ENCODE results near the gene APC2. TPM values are rescaled to one million over a fixed set of nuclear protein-coding genes. Genes with fewer than 3 reads are reported as not detected.

APC2 gene
- total RNA-seq, 1 donor from 2014 or later: 0.20 TPM

GRCh38 chr19:1522061-1522460, 72.1 kb downstream of the APC2 start:
- TF ChIP-seq, protein P1, sequence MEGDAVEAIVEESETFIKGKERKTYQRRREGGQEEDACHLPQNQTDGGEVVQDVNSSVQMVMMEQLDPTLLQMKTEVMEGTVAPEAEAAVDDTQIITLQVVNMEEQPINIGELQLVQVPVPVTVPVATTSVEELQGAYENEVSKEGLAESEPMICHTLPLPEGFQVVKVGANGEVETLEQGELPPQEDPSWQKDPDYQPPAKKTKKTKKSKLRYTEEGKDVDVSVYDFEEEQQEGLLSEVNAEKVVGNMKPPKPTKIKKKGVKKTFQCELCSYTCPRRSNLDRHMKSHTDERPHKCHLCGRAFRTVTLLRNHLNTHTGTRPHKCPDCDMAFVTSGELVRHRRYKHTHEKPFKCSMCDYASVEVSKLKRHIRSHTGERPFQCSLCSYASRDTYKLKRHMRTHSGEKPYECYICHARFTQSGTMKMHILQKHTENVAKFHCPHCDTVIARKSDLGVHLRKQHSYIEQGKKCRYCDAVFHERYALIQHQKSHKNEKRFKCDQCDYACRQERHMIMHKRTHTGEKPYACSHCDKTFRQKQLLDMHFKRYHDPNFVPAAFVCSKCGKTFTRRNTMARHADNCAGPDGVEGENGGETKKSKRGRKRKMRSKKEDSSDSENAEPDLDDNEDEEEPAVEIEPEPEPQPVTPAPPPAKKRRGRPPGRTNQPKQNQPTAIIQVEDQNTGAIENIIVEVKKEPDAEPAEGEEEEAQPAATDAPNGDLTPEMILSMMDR (IDR thresholded peaks at IDR 0.05): no peak
- Histone ChIP-seq H3K27ac (no peak overlapping the region), H3K4me1 (no peaks in the 10 kb centered on the region), H3K4me3 (no peak overlapping the region), H3K27me3 (peaks cover 38% of the 10 kb centered on the region), H3K36me3 (no peaks in the 10 kb centered on the region), H3K9me3 (no peaks in the 10 kb centered on the region)
- intact Hi-C loops (cut with DNase I): no loop called here
- ATAC-seq (no peak), DNase-seq (no peak)

GRCh38 chr19:1522838-1523237, 72.9 kb downstream of the APC2 start:
- H3K27me3 ChIP-seq: peaks cover 45% of the 10 kb centered on the region
- ATAC-seq (no peak), DNase-seq (no peak)
- TF ChIP-seq, protein P1 (IDR thresholded peaks at IDR 0.05): no peak
- H3K4me1 ChIP-seq: no peaks in the 10 kb centered on the region
- intact Hi-C loops (cut with DNase I): no loop called here
- H3K9me3 ChIP-seq: no peaks in the 10 kb centered on the region
- no peak overlapping the region for H3K27ac ChIP-seq
- H3K4me3 ChIP-seq: no peak overlapping the region
- H3K36me3 ChIP-seq: no peaks in the 10 kb centered on the region

Other genes with a start within 250 kb of the APC2 start
- gene STK11, start 244.3 kb upstream of the APC2 start, total RNA-seq: 51.8 TPM
- gene CBARP, start 212.1 kb upstream of the APC2 start, total RNA-seq: 1.0 TPM
- 126 TPM for gene ATP5F1D, start 208.4 kb upstream of the APC2 start, total RNA-seq
- gene MIDN, start 201.5 kb upstream of the APC2 start, total RNA-seq: 135 TPM
- gene CIRBP, start 180.8 kb upstream of the APC2 start, total RNA-seq: 322 TPM
- 41.4 TPM for gene FAM174C, start 174.6 kb upstream of the APC2 start, total RNA-seq
- not detected for gene EFNA2, start 164.2 kb upstream of the APC2 start, total RNA-seq
- gene NDUFS7, start 66.2 kb upstream of the APC2 start, total RNA-seq: 78.2 TPM
- 7.1 TPM for gene GAMT, start 48.6 kb upstream of the APC2 start, total RNA-seq
- gene DAZAP1, start 42.5 kb upstream of the APC2 start, total RNA-seq: 98.7 TPM
- gene RPS15, start 11.7 kb upstream of the APC2 start, total RNA-seq: 841 TPM
- 26.3 TPM for gene C19orf25, start 29.1 kb downstream of the APC2 start, total RNA-seq
- gene PCSK4, start 40.2 kb downstream of the APC2 start, total RNA-seq: 4.3 TPM
- 1.2 TPM for gene REEP6, start 41.1 kb downstream of the APC2 start, total RNA-seq
- 4.8 TPM for gene ADAMTSL5, start 62.9 kb downstream of the APC2 start, total RNA-seq
- not detected for gene PLK5, start 74.0 kb downstream of the APC2 start, total RNA-seq
- 25.3 TPM for gene MEX3D, start 118.2 kb downstream of the APC2 start, total RNA-seq
- 78.7 TPM for gene MBD3, start 142.7 kb downstream of the APC2 start, total RNA-seq
- 167 TPM for gene UQCR11, start 155.3 kb downstream of the APC2 start, total RNA-seq
- 43.2 TPM for gene TCF3, start 202.5 kb downstream of the APC2 start, total RNA-seq

All from upper lobe of right lung (tissue), 1 donor.